ENCODE data around the gene GNAL.

Gene GNAL

DNA sequence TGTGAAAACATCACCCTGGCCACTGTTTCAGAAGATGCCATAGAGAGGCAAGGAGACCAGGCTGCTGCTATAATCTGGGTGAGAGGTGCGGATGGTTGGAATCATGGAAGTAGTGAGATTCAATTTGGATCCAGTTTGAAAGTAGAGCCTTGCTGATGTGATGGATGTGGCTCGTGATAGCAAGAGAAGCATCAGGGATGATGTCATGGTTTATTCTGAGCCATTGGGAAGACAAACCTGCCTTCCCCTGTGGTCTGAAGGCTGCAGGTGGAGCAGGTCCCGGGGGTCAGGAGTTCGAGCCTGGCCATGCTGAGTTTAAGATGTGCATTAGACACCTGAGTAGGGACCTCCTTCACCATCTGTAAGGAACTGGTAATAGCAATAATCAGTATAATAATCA is 112.5 kb downstream of the GNAL start:
- Histone ChIP-seq H3K4me1 (no peaks in the 10 kb centered on the region), H3K9me3 (ENCODE audit: control insufficient read depth, low read length) (no peaks in the 10 kb centered on the region), H3K9ac (no peak overlapping the region), H3K36me3 (ENCODE audit: control insufficient read depth, insufficient read depth, low read length) (no peaks in the 10 kb centered on the region), H2AFZ (no peak overlapping the region), H3K4me2 (ENCODE audit: low read length) (no peak overlapping the region), H3K27me3 (ENCODE audit: control insufficient read depth, insufficient read depth, low read length) (no peaks in the 10 kb centered on the region), H3K79me2 (no peaks in the 10 kb centered on the region), H3K4me3 (ENCODE audit: low read depth, low read length) (no peak overlapping the region), H3K27ac (no peak overlapping the region)
- TF ChIP-seq, protein P1, sequence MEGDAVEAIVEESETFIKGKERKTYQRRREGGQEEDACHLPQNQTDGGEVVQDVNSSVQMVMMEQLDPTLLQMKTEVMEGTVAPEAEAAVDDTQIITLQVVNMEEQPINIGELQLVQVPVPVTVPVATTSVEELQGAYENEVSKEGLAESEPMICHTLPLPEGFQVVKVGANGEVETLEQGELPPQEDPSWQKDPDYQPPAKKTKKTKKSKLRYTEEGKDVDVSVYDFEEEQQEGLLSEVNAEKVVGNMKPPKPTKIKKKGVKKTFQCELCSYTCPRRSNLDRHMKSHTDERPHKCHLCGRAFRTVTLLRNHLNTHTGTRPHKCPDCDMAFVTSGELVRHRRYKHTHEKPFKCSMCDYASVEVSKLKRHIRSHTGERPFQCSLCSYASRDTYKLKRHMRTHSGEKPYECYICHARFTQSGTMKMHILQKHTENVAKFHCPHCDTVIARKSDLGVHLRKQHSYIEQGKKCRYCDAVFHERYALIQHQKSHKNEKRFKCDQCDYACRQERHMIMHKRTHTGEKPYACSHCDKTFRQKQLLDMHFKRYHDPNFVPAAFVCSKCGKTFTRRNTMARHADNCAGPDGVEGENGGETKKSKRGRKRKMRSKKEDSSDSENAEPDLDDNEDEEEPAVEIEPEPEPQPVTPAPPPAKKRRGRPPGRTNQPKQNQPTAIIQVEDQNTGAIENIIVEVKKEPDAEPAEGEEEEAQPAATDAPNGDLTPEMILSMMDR (IDR thresholded peaks at IDR 0.05), result no peak

DNA sequence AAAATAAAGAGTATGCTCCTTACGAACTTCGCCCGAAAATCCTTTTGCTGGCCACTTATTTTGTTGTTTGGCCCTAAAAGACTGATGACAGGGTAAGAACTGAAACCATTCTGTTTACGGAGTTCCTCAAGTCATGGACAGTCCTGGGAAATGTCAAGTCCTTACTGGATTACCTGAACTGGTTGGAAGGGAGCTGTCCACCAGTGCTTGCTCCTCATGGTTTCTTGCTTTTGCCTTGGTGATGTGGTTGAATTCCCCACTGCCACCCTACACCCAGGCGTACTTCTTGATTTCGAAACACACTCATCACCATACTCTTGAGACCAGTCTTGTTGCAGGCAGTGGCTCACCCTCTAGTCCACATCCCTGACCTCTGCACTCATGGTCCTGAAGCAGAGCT is 113.1 kb downstream of the GNAL start:
- H3K4me3 ChIP-seq (ENCODE audit: low read depth, low read length), result no peak overlapping the region
- no peak overlapping the region for H3K27ac ChIP-seq
- TF ChIP-seq, protein P1 (IDR thresholded peaks at IDR 0.05), result no peak
- no peak overlapping the region for H3K4me2 ChIP-seq (ENCODE audit: low read length)
- H3K9ac ChIP-seq, result no peak overlapping the region
- no peaks in the 10 kb centered on the region for H3K9me3 ChIP-seq (ENCODE audit: control insufficient read depth, low read length)
- H3K79me2 ChIP-seq, result no peaks in the 10 kb centered on the region
- no peaks in the 10 kb centered on the region for H3K36me3 ChIP-seq (ENCODE audit: control insufficient read depth, insufficient read depth, low read length)
- H3K27me3 ChIP-seq (ENCODE audit: control insufficient read depth, insufficient read depth, low read length), result no peaks in the 10 kb centered on the region
- no peak overlapping the region for H2AFZ ChIP-seq
- H3K4me1 ChIP-seq, result no peaks in the 10 kb centered on the region

DNA sequence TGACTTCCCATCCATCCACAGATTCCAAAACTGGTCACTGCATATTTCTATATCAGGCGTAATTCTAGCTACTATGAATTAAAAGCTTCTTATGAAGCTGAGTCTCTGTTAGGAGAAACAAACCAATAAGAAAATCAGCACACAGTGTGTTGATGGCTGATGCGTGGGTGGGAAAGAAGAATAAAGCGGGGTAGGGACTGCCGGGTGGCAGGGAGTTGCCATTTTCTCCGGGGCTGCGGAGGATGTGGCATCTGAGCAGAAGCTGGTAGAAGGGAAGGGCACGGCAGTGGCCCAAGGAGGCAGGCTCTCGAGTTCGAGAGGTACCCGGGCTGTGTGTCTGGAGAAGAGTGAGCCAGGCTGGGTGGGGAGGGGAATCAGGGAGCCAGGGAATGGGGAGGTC is 113.5 kb downstream of the GNAL start:
- no peak overlapping the region for H2AFZ ChIP-seq
- TF ChIP-seq, protein P1 (IDR thresholded peaks at IDR 0.05), result no peak
- no peaks in the 10 kb centered on the region for H3K79me2 ChIP-seq
- H3K4me1 ChIP-seq, result no peaks in the 10 kb centered on the region
- no peak overlapping the region for H3K9ac ChIP-seq
- H3K27ac ChIP-seq, result no peak overlapping the region
- H3K27me3 ChIP-seq (ENCODE audit: control insufficient read depth, insufficient read depth, low read length), result no peaks in the 10 kb centered on the region
- no peak overlapping the region for H3K4me2 ChIP-seq (ENCODE audit: low read length)
- no peaks in the 10 kb centered on the region for H3K36me3 ChIP-seq (ENCODE audit: control insufficient read depth, insufficient read depth, low read length)
- H3K4me3 ChIP-seq (ENCODE audit: low read depth, low read length), result no peak overlapping the region
- no peaks in the 10 kb centered on the region for H3K9me3 ChIP-seq (ENCODE audit: control insufficient read depth, low read length)

DNA sequence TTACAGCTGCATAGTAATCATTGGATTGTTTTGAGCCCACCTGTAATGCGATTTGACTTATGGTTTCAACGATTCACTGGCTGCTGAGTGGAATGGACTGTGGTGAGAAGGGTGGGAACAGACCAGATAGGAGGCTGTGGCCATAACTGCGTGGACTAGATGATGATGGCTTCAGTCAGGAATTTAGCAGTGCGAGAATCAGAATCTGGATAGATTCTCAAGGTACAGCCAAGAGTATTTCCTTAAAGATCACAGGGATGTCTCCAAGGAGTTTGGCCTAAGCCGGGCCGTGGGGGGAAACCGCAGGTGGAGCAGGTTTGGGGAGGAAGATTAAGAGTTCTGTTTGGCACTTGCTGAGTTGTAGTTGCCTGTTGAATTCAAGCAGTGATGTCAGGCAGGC is 118.2 kb downstream of the GNAL start:
- H3K4me2 ChIP-seq (ENCODE audit: low read length), result no peak overlapping the region
- TF ChIP-seq, protein P1 (IDR thresholded peaks at IDR 0.05), result no peak
- H3K36me3 ChIP-seq (ENCODE audit: control insufficient read depth, insufficient read depth, low read length), result no peaks in the 10 kb centered on the region
- no peak overlapping the region for H3K9ac ChIP-seq
- no peaks in the 10 kb centered on the region for H3K79me2 ChIP-seq
- H3K9me3 ChIP-seq (ENCODE audit: control insufficient read depth, low read length), result no peaks in the 10 kb centered on the region
- no peak overlapping the region for H3K27ac ChIP-seq
- H3K4me1 ChIP-seq, result no peaks in the 10 kb centered on the region
- no peak overlapping the region for H3K4me3 ChIP-seq (ENCODE audit: low read depth, low read length)
- no peak overlapping the region for H2AFZ ChIP-seq
- no peaks in the 10 kb centered on the region for H3K27me3 ChIP-seq (ENCODE audit: control insufficient read depth, insufficient read depth, low read length)

DNA sequence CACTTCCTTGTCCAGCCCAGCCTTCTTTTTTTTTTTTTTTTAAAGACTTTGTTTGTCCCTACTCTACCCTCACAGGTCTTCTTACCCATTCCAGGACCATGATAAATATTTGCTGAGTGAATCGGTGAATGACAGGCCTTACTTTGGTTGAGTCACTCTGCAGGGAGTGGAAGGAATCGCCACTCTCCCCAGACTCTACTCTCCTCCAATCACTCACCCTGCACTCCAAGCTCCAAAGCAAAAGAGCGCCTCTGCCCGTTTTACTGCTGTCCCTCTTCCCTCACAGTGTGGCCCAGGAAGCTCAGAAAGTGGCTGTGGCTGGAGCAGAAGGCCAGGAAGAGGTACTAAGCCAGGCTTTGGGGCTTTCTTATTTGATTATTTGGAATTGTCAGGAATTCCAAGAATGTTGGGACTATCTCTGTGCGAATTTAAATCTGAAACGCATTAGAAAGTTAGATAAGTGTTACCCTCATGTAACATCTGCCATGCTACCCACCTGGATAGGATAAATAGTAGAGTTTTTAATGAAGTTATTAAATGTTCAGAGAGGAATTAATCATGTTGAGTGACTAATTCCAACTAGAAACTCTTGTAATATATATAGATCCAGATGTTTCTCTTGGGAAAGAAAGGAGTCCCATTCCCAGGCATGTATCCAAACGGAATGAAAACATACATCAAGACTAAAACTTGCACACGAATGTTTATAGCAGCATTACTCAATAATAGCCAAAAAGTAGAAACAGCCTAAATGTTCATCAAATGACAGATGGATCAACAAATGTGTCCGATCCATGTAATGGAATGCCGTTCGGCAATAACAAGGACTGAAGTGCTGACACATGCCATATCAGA is 119.2 kb downstream of the GNAL start:
- H3K9me3 ChIP-seq (ENCODE audit: control insufficient read depth, low read length), result no peaks in the 10 kb centered on the region
- TF ChIP-seq, protein P1 (IDR thresholded peaks at IDR 0.05), result no peak
- no peak overlapping the region for H3K4me2 ChIP-seq (ENCODE audit: low read length)
- H3K9ac ChIP-seq, result no peak overlapping the region
- no peaks in the 10 kb centered on the region for H3K36me3 ChIP-seq (ENCODE audit: control insufficient read depth, insufficient read depth, low read length)
- no peak overlapping the region for H3K4me3 ChIP-seq (ENCODE audit: low read depth, low read length)
- no peak overlapping the region for H2AFZ ChIP-seq
- H3K79me2 ChIP-seq, result no peaks in the 10 kb centered on the region
- H3K27me3 ChIP-seq (ENCODE audit: control insufficient read depth, insufficient read depth, low read length), result no peaks in the 10 kb centered on the region
- no peaks in the 10 kb centered on the region for H3K4me1 ChIP-seq
- H3K27ac ChIP-seq, result no peak overlapping the region
